ENCODE data around the gene MAGI1. TPM values are rescaled to one million over a fixed set of nuclear protein-coding genes. Genes with fewer than 3 reads are reported as not detected.

The MAGI1 gene
- total and polyA plus RNA-seq, 2 donors (not counting 1 experiment from before 2014, with no cell fraction given) = 0.10 to 0.22 TPM

GRCh38 chr3:65672061-65672460 lies 366.7 kb downstream of the MAGI1 start:
- intact Hi-C loops (cut with micrococcal nuclease) = no loop called here
- H3K4me3 ChIP-seq (ENCODE audit: control extremely low read depth in 1 of 5, extremely low read depth in 1 of 5, insufficient read depth in 1 of 5, low read depth in 2 of 5, low read length in 4 of 5) = no peak overlapping the region
- TF ChIP-seq CTCF (IDR thresholded peaks at IDR 0.05) (no peak), EZH2 (IDR thresholded peaks at IDR 0.05; ENCODE audit: borderline replicate concordance, insufficient read depth, low read depth, low read length, poor library complexity, severe bottlenecking) (no peak)
- ATAC-seq (ENCODE audit: low read depth) (no peak), DNase-seq (no peak)
- H3K9ac ChIP-seq (ENCODE audit: low read length) = no peak overlapping the region
- Mint-ChIP-seq H3K27ac (no peak overlapping the region), H3K27me3 (no peaks in the 10 kb centered on the region), H3K4me3 (no peak overlapping the region), H3K4me1 (no peaks in the 10 kb centered on the region), H3K9me3 (ENCODE audit: insufficient read depth) (no peaks in the 10 kb centered on the region)
- POLR2A ChIA-PET = no interaction called here
- no CpG with 5 or more reads among the region's 1 CpG for WGBS (ENCODE audit: insufficient coverage)
- peaks cover 0 to 4% (median 0%) of the 10 kb centered on the region in 3 donors for H3K9me3 ChIP-seq (ENCODE audit: control extremely low read depth in 1 of 3, control insufficient read depth in 2 of 3, insufficient read depth in 1 of 3, low read length in 2 of 3)
- no peaks in the 10 kb centered on the region for H3K4me1 ChIP-seq (ENCODE audit: control insufficient read depth in 2 of 2, insufficient read depth in 2 of 2, low read length in 2 of 2)
- H4K20me1 ChIP-seq (ENCODE audit: control insufficient read depth, insufficient read depth, low read length, poor library complexity, severe bottlenecking) = no peaks in the 10 kb centered on the region
- CTCF ChIA-PET = no interaction called here
- H3K4me2 ChIP-seq (replicated peaks; ENCODE audit: low read depth, low read length, poor library complexity, severe bottlenecking) = no peak overlapping the region
- H2AFZ ChIP-seq (ENCODE audit: insufficient read depth, low read depth, low read length, poor library complexity, severe bottlenecking) = no peak overlapping the region
- no peaks in the 10 kb centered on the region for H3K79me2 ChIP-seq (ENCODE audit: control insufficient read depth, insufficient read depth, low read length)
- H3K36me3 ChIP-seq (replicated peaks in 1 of 2; ENCODE audit: control extremely low read depth in 1 of 2, control insufficient read depth in 1 of 2, extremely low read depth in 1 of 2, insufficient read depth in 2 of 2, low read length in 1 of 2) = no peaks in the 10 kb centered on the region
- H3K27ac ChIP-seq (ENCODE audit: low read length in 2 of 2) = no peak overlapping the region
- H3K27me3 ChIP-seq (replicated peaks in 1 of 4; ENCODE audit: control extremely low read depth in 1 of 4, control insufficient read depth in 3 of 4, insufficient read depth in 4 of 4, low read length in 3 of 4) = no peaks in the 10 kb centered on the region

- H3K4me1 Mint-ChIP-seq = no peaks in the 10 kb centered on the region
- TF ChIP-seq EZH2 (IDR thresholded peaks at IDR 0.05; ENCODE audit: borderline replicate concordance, insufficient read depth, low read depth, low read length, poor library complexity, severe bottlenecking) (no peak), CTCF (IDR thresholded peaks at IDR 0.05) (no peak)
- Histone ChIP-seq H2AFZ (ENCODE audit: insufficient read depth, low read depth, low read length, poor library complexity, severe bottlenecking) (no peak overlapping the region), H3K27me3 (replicated peaks in 1 of 4; ENCODE audit: control extremely low read depth in 1 of 4, control insufficient read depth in 3 of 4, insufficient read depth in 4 of 4, low read length in 3 of 4) (no peaks in the 10 kb centered on the region), H4K20me1 (ENCODE audit: control insufficient read depth, insufficient read depth, low read length, poor library complexity, severe bottlenecking) (no peaks in the 10 kb centered on the region), H3K4me3 (ENCODE audit: control extremely low read depth in 1 of 5, extremely low read depth in 1 of 5, insufficient read depth in 1 of 5, low read depth in 2 of 5, low read length in 4 of 5) (no peak overlapping the region), H3K36me3 (replicated peaks in 1 of 2; ENCODE audit: control extremely low read depth in 1 of 2, control insufficient read depth in 1 of 2, extremely low read depth in 1 of 2, insufficient read depth in 2 of 2, low read length in 1 of 2) (no peaks in the 10 kb centered on the region), H3K9me3 (ENCODE audit: control extremely low read depth in 1 of 3, control insufficient read depth in 2 of 3, insufficient read depth in 1 of 3, low read length in 2 of 3) (peaks cover 0 to 4% (median 0%) of the 10 kb centered on the region in 3 donors), H3K4me2 (replicated peaks; ENCODE audit: low read depth, low read length, poor library complexity, severe bottlenecking) (no peak overlapping the region), H3K27ac (ENCODE audit: low read length in 2 of 2) (no peak overlapping the region), H3K4me1 (ENCODE audit: control insufficient read depth in 2 of 2, insufficient read depth in 2 of 2, low read length in 2 of 2) (no peaks in the 10 kb centered on the region), H3K9ac (ENCODE audit: low read length) (no peak overlapping the region), H3K79me2 (ENCODE audit: control insufficient read depth, insufficient read depth, low read length) (no peaks in the 10 kb centered on the region)
- no peak overlapping the region for H3K27ac Mint-ChIP-seq
- H3K9me3 Mint-ChIP-seq (ENCODE audit: insufficient read depth) = no peaks in the 10 kb centered on the region
- no peak overlapping the region for H3K4me3 Mint-ChIP-seq
- ATAC-seq (ENCODE audit: low read depth) (no peak), DNase-seq (no peak)
- POLR2A ChIA-PET = no interaction called here
- intact Hi-C loops (cut with micrococcal nuclease) = no loop called here
- WGBS (ENCODE audit: insufficient coverage) = 88% methylated on average over 1 of the region's 3 CpGs
- CTCF ChIA-PET = no interaction called here
- H3K27me3 Mint-ChIP-seq = no peaks in the 10 kb centered on the region
These were observed 367.7 kb downstream of the MAGI1 start for GRCh38 chr3:65671004-65671403.
